ENCODE results near the gene RASSF8. TPM values are rescaled to one million over a fixed set of nuclear protein-coding genes. Genes with fewer than 3 reads are reported as not detected.

RASSF8 gene
- total RNA-seq, 2 donors from 2014 or later = 47.9 to 86.6 TPM

DNA sequence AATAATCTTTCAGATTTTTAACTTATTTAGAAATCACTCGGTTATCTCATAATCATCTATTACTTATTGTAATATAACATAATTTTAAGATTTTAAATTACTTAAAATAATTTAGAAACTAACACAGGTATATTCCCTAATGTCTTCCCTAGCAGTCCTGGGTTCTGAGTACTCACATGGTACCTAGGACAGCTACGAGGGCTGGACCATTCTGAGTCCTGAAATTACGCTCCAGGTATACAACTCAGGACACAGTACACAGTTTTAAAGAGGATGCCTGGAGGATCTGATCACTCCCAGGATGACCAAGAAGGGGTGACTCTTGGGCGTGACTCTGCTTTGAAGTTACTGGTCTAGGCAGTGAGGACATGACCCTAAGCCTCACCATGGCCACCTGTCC lies 9.1 kb upstream of the RASSF8 start:
- ATAC-seq (ENCODE audit: insufficient number of reproducible peaks, low FRiP score, low read depth) (no peak), DNase-seq (ENCODE audit: low spot score) (no peak)
- H3K4me1 ChIP-seq (ENCODE audit: control insufficient read depth in 1 of 2, low read depth in 2 of 2) = no peaks in the 10 kb centered on the region
- no peaks in the 10 kb centered on the region for H3K27me3 ChIP-seq (replicated peaks; ENCODE audit: insufficient read depth)
- H3K36me3 ChIP-seq = peaks cover 2% of the 10 kb centered on the region
- no peak overlapping the region for H3K4me3 ChIP-seq
- no peak overlapping the region for H3K27ac ChIP-seq
- TF ChIP-seq, protein P1, sequence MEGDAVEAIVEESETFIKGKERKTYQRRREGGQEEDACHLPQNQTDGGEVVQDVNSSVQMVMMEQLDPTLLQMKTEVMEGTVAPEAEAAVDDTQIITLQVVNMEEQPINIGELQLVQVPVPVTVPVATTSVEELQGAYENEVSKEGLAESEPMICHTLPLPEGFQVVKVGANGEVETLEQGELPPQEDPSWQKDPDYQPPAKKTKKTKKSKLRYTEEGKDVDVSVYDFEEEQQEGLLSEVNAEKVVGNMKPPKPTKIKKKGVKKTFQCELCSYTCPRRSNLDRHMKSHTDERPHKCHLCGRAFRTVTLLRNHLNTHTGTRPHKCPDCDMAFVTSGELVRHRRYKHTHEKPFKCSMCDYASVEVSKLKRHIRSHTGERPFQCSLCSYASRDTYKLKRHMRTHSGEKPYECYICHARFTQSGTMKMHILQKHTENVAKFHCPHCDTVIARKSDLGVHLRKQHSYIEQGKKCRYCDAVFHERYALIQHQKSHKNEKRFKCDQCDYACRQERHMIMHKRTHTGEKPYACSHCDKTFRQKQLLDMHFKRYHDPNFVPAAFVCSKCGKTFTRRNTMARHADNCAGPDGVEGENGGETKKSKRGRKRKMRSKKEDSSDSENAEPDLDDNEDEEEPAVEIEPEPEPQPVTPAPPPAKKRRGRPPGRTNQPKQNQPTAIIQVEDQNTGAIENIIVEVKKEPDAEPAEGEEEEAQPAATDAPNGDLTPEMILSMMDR (IDR thresholded peaks at IDR 0.05) = no peak
- H3K9me3 ChIP-seq = no peaks in the 10 kb centered on the region

DNA sequence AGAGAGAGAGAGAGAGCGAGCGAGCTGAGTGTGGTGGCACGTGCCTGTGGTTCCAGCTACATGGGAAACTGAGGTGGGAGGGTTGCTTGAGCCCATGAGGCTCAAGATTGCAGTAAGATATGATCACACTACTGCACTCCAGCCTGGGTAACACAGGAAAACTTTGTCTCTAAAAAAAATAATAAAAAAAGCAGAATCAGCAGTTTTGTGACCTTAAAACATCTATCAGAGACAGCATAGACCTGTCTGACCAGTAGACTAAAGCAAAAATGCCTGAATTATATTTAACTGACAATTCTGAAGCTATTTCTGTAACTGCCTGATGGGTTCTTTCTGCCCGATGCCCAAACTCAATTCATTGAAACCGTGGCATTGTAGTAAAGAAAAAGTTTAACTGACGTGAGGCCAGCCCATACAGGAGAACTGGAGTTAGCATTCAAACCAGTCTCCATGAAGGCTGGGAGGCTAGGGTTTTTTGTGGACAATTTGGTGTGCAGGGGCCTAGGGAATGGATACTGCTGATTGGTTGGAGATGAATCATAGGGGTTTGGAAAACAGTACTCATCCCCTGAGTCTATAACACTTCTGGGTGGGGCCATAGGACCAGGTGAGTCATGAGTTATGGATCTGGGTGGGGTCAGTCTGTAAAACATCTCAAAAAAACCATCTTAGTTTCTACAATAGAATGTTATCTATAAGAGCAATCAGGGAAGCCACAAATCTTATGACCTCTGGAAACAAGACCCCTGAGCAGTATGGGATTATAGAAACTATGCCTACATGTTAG lies 8.0 kb upstream of the RASSF8 start:
- H3K27me3 ChIP-seq (replicated peaks; ENCODE audit: insufficient read depth) = no peaks in the 10 kb centered on the region
- TF ChIP-seq, protein P1 (IDR thresholded peaks at IDR 0.05) = no peak
- DNase-seq (ENCODE audit: low spot score) (no peak), ATAC-seq (ENCODE audit: insufficient number of reproducible peaks, low FRiP score, low read depth) (no peak)
- no peak overlapping the region for H3K27ac ChIP-seq
- no peak overlapping the region for H3K4me3 ChIP-seq
- no peaks in the 10 kb centered on the region for H3K4me1 ChIP-seq (ENCODE audit: control insufficient read depth in 1 of 2, low read depth in 2 of 2)
- H3K36me3 ChIP-seq = peaks cover 2% of the 10 kb centered on the region
- H3K9me3 ChIP-seq = no peaks in the 10 kb centered on the region

DNA sequence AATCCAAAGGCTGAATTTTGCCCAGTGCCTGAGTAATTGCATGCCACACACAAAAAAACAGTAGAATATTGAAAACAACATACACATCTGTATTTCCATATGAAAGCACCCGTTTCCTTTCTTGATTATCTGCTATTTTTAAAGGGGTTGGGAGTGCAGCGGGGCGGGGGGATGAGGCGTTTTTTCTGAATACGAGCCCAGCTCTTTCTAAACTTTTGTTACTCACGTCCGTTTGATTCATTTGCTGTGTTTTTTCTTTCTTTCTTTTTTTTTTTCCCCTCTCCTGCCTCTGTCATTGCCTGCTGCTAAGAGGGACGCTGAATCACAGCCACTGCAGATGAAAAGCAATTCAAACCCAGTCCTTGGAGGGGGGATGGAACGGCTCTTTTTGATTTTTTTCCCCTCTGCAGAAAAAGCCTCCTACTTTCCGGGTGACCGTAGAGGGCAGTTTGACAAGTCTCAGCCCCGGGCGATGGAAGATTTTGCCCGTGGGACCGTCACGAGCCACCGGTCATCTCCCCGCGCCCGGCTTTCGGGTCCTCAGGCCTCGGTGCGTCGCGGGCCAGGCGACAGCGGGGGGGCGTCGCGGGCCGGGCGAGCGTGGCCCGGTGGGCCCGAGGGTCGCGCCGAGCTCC lies 572 bp upstream of the RASSF8 start:
- ATAC-seq (ENCODE audit: insufficient number of reproducible peaks, low FRiP score, low read depth) = peak; percentile 62
- DNase-seq (ENCODE audit: low spot score) = peak; percentile 18

DNA sequence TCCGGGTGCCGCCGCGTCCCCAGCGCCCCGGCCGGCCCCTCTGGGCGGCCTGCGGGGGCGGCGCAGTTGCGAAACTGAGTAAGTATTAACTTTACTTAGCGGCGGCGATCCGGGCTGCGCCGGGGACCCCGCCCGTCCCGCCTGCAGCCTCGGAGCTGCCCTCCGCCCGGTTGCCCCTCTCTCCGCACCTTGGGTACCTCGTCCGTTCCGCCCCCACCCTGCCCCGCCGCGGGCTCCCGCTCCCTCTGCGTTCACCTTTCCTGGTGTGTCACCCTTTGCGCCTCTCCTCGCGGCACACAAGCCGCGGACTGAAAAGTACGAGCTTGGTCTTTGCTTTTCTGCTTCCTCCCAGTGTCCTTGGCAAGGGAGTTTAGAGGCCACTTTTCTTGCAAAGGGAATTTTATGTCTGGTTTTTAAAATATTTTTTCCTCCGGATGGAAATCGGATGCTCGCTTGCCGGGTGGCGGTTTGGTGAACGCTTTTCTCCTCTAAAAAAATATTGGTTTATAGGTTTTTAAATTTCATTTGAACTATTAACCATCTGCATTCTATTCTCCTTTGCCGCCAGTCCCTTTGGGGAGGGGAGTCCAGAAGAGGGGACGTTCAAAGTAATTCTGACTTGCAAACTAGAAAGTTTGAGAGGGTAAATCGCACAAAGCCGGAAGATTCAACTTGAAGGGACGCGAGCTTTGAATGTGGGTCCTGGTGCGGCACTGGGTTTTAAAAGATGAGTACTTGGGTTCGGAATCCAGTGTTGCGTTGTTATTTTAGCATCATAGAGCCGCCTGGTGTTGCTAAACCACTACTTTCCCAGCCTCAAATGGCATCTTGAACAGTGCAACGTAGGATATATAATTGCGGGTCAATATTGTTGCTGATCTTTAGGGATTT lies 834 bp downstream of the RASSF8 start:
- peak; percentile 15 for DNase-seq (ENCODE audit: low spot score)
- Histone ChIP-seq H3K4me3 (peak overlapping the region; percentile 88), H3K27me3 (replicated peaks; ENCODE audit: insufficient read depth) (no peaks in the 10 kb centered on the region), H3K27ac (peak overlapping the region; percentile 90 to 96), H3K4me1 (ENCODE audit: control insufficient read depth in 1 of 2, low read depth in 2 of 2) (peaks cover 19 to 45% of the 10 kb centered on the region in 2 donors), H3K36me3 (no peaks in the 10 kb centered on the region), H3K9me3 (no peaks in the 10 kb centered on the region)
- TF ChIP-seq, protein P1 (IDR thresholded peaks at IDR 0.05) = no peak
- peak; percentile 31 for ATAC-seq (ENCODE audit: insufficient number of reproducible peaks, low FRiP score, low read depth)

More for the DNA sequence above, 572 bp upstream of the RASSF8 start:
- no peaks in the 10 kb centered on the region for H3K9me3 ChIP-seq
- H3K36me3 ChIP-seq = peaks cover 2% of the 10 kb centered on the region
- H3K4me3 ChIP-seq = peak overlapping the region; percentile 91
- H3K27me3 ChIP-seq (replicated peaks; ENCODE audit: insufficient read depth) = no peaks in the 10 kb centered on the region
- peak overlapping the region; percentile 97 to 98 for H3K27ac ChIP-seq
- H3K4me1 ChIP-seq (ENCODE audit: control insufficient read depth in 1 of 2, low read depth in 2 of 2) = peaks cover 18 to 34% of the 10 kb centered on the region in 2 donors
- TF ChIP-seq, protein P1 (IDR thresholded peaks at IDR 0.05) = no peak

Data from thoracic aorta (tissue), 2 donors.